ENCODE measurements around the gene TEAD3.
"Not testable (repeated sequence)": the region's sequence is repeated elsewhere in the genome, so short reads cannot be mapped to it uniquely, and the experiment has no call there.

Gene TEAD3

DNA sequence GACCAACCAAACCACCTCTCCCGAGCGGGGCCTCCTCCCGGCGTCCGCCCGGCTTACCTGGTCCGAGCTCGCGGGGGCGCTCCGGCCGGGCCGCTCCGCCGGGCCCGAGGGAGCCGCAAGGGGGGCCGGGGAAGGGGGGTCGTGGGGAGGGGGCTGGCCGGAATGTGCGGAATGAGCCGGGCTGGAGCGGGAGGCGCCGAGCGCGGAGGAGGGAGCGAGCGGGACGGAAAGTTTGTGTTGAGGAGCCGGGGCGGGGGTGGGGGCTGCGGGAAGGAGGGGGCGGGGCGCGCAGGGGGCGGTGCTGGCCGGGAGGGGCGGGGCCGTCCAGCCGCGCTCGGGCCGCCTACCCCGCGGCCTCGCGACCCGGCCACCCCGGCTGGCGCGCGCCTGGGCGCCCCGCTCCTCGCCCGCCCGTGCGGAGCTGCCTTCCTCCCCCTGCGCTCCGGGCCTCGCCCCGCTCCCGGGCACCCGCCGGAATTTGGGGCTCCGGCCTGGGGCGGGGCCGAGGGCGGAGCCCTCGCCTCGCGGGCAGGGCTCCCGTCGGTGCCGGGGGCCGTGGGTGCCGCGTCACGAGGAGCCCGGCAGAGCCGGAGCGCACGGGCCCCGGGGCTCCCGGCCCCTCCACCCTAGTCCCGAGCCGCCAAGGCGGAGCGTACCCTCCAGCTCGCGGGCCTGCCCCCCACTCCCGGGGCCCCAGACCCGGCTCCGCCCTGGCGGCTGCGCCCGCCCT, at the start of gene TEAD3:
TSS of gene TEAD3 (minus strand) at position 239 of the 730 bp plus-strand sequence.
- peak; percentile 40 for DNase-seq

GRCh38 chr6:35544769-35545361, 48.0 kb upstream of the TEAD3 start:
- no peak for DNase-seq

GRCh38 chr6:35543459-35544193, 46.7 kb upstream of the TEAD3 start:
- DNase-seq = no peak

DNA sequence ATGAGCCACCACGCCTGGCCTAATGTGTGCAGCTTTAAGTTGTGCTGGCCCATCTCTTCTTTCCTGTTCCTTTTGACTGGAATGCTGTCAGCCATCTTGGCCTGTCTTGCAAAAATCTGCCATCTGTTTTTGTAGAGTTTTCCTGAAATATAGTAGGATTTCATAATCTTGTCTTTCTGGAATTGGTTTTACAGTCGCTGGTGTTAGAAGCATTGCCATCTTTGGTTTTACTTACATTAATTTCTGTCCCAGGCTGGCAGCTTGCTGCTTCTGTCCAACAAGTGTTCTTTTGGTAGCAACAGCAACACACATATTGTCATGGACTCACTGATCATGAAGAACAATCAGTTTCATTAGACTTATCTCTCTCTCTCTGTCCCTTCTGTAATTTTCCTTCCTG, 45.0 kb upstream of the TEAD3 start:
- no peak for DNase-seq

DNA sequence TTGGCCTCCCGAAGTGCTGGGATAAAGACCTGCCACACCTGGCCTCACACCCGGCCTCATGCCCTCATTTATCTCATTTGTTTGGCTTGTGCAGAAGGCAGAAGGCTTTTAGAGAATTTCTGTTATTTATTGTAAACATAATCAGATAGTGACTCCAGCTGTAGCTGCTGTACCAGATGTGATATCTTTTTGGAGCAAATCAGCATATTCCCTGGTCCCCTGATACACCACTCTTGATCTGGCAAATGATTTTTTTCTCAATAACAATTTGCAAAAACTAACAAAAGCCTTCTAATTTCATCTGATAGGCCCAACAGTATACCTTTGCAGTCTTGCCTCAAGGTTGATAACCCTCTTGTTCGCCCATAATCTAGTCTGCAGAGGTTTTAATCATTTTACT, 42.3 kb upstream of the TEAD3 start:
- no peak for DNase-seq

DNA sequence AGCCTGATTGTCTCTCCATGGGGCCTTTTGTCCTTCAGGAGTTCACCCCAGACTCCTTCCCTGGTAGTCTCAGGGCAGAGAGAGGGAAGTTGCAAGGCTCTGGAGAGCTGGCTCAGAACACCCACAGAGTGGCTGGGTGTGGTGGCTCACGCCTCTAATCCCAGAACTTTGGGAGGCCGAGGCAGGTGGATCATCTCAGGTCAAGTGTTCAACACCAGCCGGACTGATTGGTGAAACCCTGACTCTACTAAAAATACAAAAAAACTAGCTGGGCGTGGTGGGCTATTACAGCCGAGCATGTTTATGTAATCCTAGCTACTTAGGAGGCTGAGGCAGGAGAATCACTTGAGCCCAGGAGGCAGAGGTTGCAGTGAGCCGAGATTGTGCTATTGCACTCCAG, 39.0 kb upstream of the TEAD3 start:
- DNase-seq = not testable (repeated sequence)

DNA sequence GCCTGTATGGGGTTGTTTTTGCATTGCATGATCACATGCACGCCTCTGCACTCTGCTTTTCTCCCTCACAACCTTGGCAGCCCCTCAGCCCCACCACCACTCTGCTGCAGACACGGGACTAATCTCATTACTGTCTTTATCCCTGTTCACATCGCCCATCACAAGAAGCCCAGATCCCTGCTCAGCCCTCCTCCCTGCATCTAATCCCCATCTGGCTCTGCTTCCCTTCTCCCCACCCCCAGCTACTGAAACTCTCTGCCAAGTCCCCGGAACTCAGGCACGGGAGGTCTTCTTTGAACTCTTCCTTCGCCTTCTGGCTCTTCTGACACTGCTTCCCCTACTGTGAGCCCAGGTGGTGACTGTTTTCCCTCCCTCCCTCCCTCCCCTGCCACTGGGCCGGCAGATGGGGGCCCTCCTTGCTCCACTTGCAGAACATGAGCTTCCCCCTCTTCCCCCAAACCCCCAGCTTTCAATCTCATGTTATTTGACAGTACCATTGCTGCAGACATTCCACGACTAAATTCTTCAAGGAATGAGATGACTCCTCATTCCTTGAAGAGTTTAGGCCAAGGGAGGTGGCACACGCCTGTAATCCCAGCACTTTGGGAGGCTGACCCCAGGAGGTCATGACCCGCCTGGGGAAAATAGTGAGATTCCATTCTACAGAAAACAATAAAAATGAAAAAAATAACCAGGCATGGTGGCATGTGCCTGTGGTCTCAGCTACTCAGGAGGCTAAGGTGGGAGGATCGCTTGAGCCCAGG, 37.7 kb upstream of the TEAD3 start:
- no peak for DNase-seq

GRCh38 chr6:35533981-35534380, 37.1 kb upstream of the TEAD3 start:
- DNase-seq = no peak

GRCh38 chr6:35532126-35532525, 35.2 kb upstream of the TEAD3 start:
- no peak for DNase-seq

GRCh38 chr6:35524380-35525020, 27.6 kb upstream of the TEAD3 start:
- DNase-seq = no peak

DNA sequence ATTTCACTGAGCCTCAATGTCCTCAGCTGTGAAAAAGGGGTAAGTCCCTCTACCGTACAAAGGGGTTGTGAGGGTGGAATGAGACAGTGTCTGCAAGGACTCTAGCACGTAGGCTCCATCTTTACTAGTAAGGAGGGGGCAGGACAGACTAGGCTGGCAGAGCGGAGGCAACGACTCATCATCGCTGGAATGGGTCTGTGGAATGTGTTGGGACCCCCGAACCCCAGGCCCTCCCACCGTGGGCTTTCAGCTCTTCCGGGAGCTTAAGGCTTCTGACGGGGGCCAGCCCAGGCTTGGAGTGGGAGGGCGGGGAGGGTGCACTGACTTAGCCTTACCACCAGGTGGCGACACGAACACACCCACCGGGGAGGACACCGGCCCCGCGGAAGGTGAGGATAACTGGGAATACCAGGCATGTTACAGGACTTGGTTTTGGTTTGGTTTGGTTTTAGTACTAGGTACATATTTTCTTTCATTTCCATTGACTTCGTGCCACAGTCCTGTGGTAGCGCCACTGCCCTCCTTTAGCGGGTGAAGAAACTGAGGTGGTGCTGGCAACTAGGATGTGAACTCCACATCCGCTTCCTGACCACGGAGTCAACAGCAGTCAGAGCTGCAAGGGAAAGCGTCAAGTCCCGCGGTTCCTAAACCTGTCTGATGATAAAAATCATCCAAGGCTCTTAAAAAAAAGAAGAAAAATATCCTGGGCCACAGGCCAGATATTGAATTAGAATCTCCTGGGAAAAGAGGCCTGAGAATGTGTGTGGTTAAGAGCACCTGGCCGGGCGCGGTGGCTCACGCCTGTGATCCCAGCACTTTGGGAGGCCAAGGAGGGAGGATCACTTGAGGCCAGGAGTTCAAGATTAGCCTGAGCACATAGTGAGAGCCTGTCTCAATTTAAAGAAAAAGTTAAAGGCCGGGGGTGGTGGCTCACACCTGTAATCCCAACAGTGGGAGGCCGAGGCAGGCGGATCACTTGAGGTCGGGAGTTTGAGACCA, 26.1 kb upstream of the TEAD3 start:
- DNase-seq = peak; percentile 57

DNA sequence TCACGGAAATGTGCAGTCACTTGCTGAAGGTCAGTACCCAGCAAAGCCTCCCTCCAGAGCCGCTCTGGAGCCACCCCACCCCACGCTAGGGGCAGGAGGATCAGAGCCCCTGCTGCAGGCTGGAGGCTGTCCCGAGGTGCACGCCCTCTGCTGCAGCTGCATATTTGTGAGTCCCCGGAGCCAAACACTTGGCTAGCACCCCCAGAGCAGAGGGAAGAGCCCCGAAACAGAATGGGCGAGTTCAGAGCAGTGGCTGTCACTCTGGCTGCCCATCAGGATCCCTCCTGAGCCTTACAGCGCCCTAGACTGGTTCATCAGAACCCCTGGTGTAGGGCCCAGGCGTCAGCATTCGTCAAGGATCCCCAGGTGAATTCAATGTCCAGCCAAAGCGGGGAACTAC, 25.3 kb upstream of the TEAD3 start:
- DNase-seq = no peak

DNA sequence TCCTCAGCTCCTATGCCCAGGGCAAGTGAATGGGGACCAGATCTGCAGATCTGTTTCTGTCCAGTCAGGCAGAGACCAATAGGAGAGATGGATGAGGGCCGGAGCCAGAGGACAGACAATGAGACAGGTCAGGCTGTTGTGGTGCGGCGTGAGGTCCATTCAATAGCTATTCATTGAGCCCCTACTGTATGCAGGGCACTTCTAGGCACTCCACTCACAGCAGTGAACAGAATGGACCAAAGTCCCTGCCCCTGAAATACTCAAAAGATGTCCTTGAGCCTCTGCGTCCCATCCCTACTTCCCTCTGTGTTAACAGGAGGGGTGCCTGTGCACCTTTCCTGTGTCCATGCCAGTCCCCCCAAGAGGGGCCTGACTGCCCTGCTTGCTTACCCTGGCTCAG, 24.4 kb upstream of the TEAD3 start:
- no peak for DNase-seq

- no peak for DNase-seq
These were observed 22.6 kb upstream of the TEAD3 start for GRCh38 chr6:35519313-35520015.

GRCh38 chr6:35518566-35519312, 21.9 kb upstream of the TEAD3 start:
- no peak for DNase-seq

DNA sequence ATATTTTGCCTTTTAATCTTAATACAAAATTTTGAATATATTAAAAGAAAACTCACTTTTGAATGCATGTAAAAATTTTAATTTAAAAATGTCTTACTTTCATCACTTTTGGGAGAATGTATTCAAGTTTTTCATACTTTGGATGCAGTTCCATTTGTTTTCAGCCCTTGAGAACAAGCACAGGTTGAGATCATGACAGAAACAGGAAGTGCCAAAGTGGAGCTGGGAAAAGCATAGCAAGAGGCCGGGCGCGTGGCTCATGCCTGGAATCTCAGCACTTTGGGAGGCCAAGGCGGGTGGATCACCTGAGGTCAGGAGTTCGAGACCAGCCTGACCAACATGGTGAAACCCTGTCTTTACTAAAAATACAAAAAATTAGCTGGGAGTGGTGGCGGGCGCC, 21.1 kb upstream of the TEAD3 start:
- DNase-seq = not testable (repeated sequence)

DNA sequence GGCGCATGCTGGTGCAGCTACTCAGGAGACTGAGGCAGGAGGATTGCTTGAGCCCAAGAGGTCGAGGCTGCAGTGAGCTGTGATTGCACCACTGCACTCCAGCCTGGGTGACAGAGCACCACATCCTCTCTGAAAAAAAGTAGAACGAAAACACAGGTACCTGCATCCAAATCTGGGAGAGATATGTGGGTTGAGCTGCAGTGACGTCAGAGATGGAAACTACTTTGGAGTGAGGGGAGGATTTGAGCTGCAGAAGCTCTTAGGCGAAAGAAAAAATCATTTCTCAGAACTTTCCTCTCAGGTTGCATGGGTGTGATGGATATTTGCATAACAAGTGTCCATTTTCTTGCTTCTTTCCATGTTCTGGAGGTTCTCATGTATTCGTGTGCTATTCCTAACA, 19.8 kb upstream of the TEAD3 start:
- DNase-seq = no peak

DNA sequence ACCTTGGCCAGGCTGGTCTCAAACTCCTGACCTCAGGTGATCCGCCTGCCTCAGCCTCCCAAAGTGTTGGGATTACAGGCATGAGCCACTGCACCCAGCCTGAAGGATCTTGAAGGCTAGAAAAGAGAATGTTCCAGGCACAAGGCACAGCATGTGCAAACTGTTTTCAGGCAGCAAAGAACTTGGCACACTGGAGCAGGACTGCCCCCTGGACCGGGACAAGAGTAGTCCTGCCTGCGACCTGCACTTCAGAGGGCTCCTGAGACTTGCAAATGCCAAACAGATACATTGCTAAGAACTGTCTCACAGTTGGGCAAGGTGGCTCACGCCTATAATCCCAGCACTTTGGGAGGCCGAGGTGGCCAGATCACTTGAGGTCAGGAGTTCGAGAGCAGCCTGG, 19.1 kb upstream of the TEAD3 start:
- not testable (repeated sequence) for DNase-seq

GRCh38 chr6:35514587-35514986, 17.7 kb upstream of the TEAD3 start:
- no peak for DNase-seq

DNA sequence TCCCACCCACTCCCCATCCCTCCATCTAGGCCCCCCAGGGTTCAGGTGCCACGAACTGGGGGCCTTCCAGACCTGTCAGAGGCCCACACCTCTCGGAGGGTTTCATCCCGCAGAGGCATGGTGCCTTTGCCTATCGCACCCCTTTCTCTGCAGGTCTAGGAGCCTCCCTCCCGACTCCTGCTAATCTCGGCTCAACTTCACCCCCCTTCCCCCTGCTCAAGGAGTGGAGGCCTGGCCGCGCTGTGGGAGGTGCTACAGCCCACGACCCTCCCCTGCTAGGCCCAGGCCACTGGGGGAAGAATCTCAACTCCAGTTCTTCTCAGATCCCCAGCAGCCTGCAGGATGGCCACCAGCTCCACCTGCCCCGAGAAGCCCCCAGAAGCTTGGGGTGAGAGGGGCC, 15.9 kb upstream of the TEAD3 start, which contains the start of gene TULP1:
TSS of gene TULP1 (minus strand) at position 157 of the 400 bp plus-strand sequence. CDS start at position 119, 38 bp downstream.
- no peak for DNase-seq
